H1 (cell line): Measurements from ENCODE around the gene SLC24A4. TPM values are rescaled to one million over a fixed set of nuclear protein-coding genes. Genes with fewer than 3 reads are reported as not detected.

ENCODE experiments used
- CTCF ChIA-PET: fragments of 300-600 bp; sonication (Branson Sonifier 250); formaldehyde crosslinking; loops from one replicate; lab custom pipeline; 2021; ENCODE audit not compliant: partially characterized antibody; lab: Charles Lee
- POLR2A ChIA-PET: fragments of 300-600 bp; sonication (Branson Sonifier 250); formaldehyde crosslinking; loops from one replicate; lab custom pipeline; 2021; ENCODE audit warnings: inconsistent platforms; ENCODE audit not compliant: partially characterized antibody; lab: Charles Lee
- DNase-seq, 2 experiments: peaks; one replicate each; pipeline versions ENCODE4 v3.0.0 to v3.0.0-alpha.2; 2010 to 2022; ENCODE audit warnings: low spot score in 2 of 2, low read depth in 1 of 2, mixed read lengths in 1 of 2
- FAIRE-seq: peaks from 2 replicates; lab custom pipeline; 2011; peaks lifted over from hg19 to GRCh38; lab: Jason Lieb, UNC
- H2AFZ ChIP-seq: 2 replicates; pipeline ENCODE4 v1.8.1; 2012; ENCODE audit warnings: low read length, inconsistent platforms
- H2AK5ac ChIP-seq: 2 replicates; pipeline ENCODE4 v1.6.1; 2013; ENCODE audit warnings: low read depth, low read length
- H2BK120ac ChIP-seq: replicated peaks from 2 replicates; pipeline ENCODE3; 2013; ENCODE audit warnings: low read depth, low read length, inconsistent platforms
- H2BK12ac ChIP-seq: 2 replicates; pipeline ENCODE4 v1.6.1; 2013; ENCODE audit warnings: low read depth, low read length
- H2BK15ac ChIP-seq: 2 replicates; pipeline ENCODE4 v1.6.1; 2013; ENCODE audit warnings: low read length
- H2BK20ac ChIP-seq: 2 replicates; pipeline ENCODE4 v1.6.1; 2013; ENCODE audit warnings: low read length
- H2BK5ac ChIP-seq: 2 replicates; pipeline ENCODE4 v1.6.1; 2013; ENCODE audit warnings: low read depth, low read length
- H3K14ac ChIP-seq: 2 replicates; pipeline ENCODE4 v1.6.1; 2013; ENCODE audit warnings: inconsistent platforms; ENCODE audit not compliant: insufficient read length
- H3K18ac ChIP-seq: 2 replicates; pipeline ENCODE4 v1.6.1; 2013; ENCODE audit warnings: low read length; ENCODE audit errors: extremely low read depth
- H3K23ac ChIP-seq: 2 replicates; pipeline ENCODE4 v1.6.1; 2013; ENCODE audit warnings: inconsistent platforms; ENCODE audit not compliant: insufficient read length
- H3K23me2 ChIP-seq: 2 replicates; pipeline ENCODE4 v1.6.1; 2013; ENCODE audit warnings: low read depth, low read length
- H3K27ac ChIP-seq: 2 replicates; pipeline ENCODE4 v1.6.1; 2011; ENCODE audit warnings: low read depth, low read length, inconsistent platforms
- H3K27me3 ChIP-seq, 4 experiments: replicated peaks in 1 of 4; 1 replicate in 1 of 4; 2 replicates in 3 of 4; pipeline versions ENCODE4 v1.6.1 to v1.8.1; 2011 to 2013; ENCODE audit warnings: low read length in 3 of 4, mild to moderate bottlenecking in 3 of 4, inconsistent platforms in 2 of 4, mixed read lengths in 2 of 4, moderate library complexity in 1 of 4; ENCODE audit not compliant: control insufficient read depth in 3 of 4, insufficient read depth in 3 of 4; ENCODE audit errors: extremely low read depth in 1 of 4
- H3K36me3 ChIP-seq, 4 experiments: 2 replicates each; pipeline versions ENCODE4 v1.6.1 to v1.8.1; 2011 to 2013; ENCODE audit warnings: mild to moderate bottlenecking in 4 of 4, low read length in 3 of 4, moderate library complexity in 2 of 4, control low read depth in 1 of 4, inconsistent platforms in 1 of 4; ENCODE audit not compliant: insufficient read depth in 4 of 4, control insufficient read depth in 2 of 4
- H3K4ac ChIP-seq: replicated peaks from 2 replicates; pipeline ENCODE3; 2013; ENCODE audit warnings: low read length, low read depth, mixed read lengths, inconsistent platforms; ENCODE audit not compliant: insufficient read length
- H3K4me1 ChIP-seq, 4 experiments: replicated peaks in 1 of 4; 1 replicate in 1 of 4; 2 replicates in 3 of 4; pipeline versions ENCODE4 v1.6.1 to v1.8.1; 2011 to 2013; ENCODE audit warnings: low read length in 3 of 4, inconsistent platforms in 2 of 4, mixed read lengths in 1 of 4; ENCODE audit not compliant: insufficient read depth in 4 of 4, control insufficient read depth in 3 of 4
- H3K4me2 ChIP-seq, 2 experiments: 2 replicates each; pipeline versions ENCODE4 v1.6.1 to v1.8.1; 2011 to 2013; ENCODE audit warnings: low read depth in 2 of 2, low read length in 2 of 2, control low read depth in 1 of 2, inconsistent platforms in 1 of 2, mild to moderate bottlenecking in 1 of 2; ENCODE audit not compliant: insufficient read depth in 1 of 2
- H3K4me3 ChIP-seq, 4 experiments: fragments of 200-600, 300-600 bp in 1 of 4; sonication (generic), shearing (Covaris generic), sonication (Bioruptor Twin) in 1 of 4; 2 replicates each; pipeline versions ENCODE4 v1.5.1 to v1.8.1; 2011 to 2016; ENCODE audit warnings: low read length in 4 of 4, low read depth in 3 of 4, control low read depth in 2 of 4, inconsistent platforms in 2 of 4, mild to moderate bottlenecking in 2 of 4, mixed read lengths in 1 of 4, moderate library complexity in 1 of 4; ENCODE audit not compliant: insufficient read depth in 2 of 4; ENCODE audit errors: extremely low read depth in 1 of 4
- H3K56ac ChIP-seq: replicated peaks from 2 replicates; pipeline ENCODE3; 2013; ENCODE audit warnings: low read depth, mild to moderate bottlenecking, mixed read lengths, low read length, inconsistent platforms; ENCODE audit not compliant: insufficient read length
- H3K79me1 ChIP-seq: 2 replicates; pipeline ENCODE4 v1.6.1; 2013; ENCODE audit warnings: low read depth, low read length, control low read depth
- H3K79me2 ChIP-seq, 2 experiments: 2 replicates each; pipeline versions ENCODE4 v1.6.1 to v1.8.1; 2012 to 2013; ENCODE audit warnings: low read length in 2 of 2, mild to moderate bottlenecking in 2 of 2, inconsistent platforms in 1 of 2; ENCODE audit not compliant: insufficient read depth in 2 of 2, control insufficient read depth in 1 of 2
- H3K9ac ChIP-seq, 4 experiments: replicated peaks in 1 of 4; 1 replicate in 1 of 4; 2 replicates in 3 of 4; pipeline versions ENCODE4 v1.6.1 to v1.8.1; 2011 to 2013; ENCODE audit warnings: low read depth in 3 of 4, low read length in 3 of 4, control low read depth in 2 of 4, mild to moderate bottlenecking in 2 of 4, moderate library complexity in 2 of 4, inconsistent platforms in 1 of 4; ENCODE audit errors: extremely low read depth in 1 of 4
- H3K9me3 ChIP-seq, 2 experiments: 2 replicates each; pipeline versions ENCODE4 v1.6.1 to v1.8.1; 2012 to 2013; ENCODE audit warnings: mild to moderate bottlenecking in 2 of 2, moderate library complexity in 2 of 2, control low read depth in 1 of 2, inconsistent platforms in 1 of 2, low read depth in 1 of 2, low read length in 1 of 2, mixed read lengths in 1 of 2; ENCODE audit not compliant: insufficient read depth in 2 of 2
- H4K20me1 ChIP-seq, 2 experiments: replicated peaks in 1 of 2; 2 replicates each; pipeline versions ENCODE3 to v1.8.1; 2011 to 2013; ENCODE audit warnings: inconsistent platforms in 2 of 2, low read length in 2 of 2, mild to moderate bottlenecking in 1 of 2; ENCODE audit not compliant: insufficient read depth in 2 of 2, control insufficient read depth in 1 of 2
- H4K5ac ChIP-seq: 2 replicates; pipeline ENCODE4 v1.6.1; 2013; ENCODE audit warnings: low read length, low read depth, mixed read lengths, inconsistent platforms; ENCODE audit not compliant: insufficient read length
- H4K8ac ChIP-seq: 2 replicates; pipeline ENCODE4 v1.8.0; 2013; ENCODE audit warnings: mild to moderate bottlenecking, moderate library complexity, low read length, inconsistent platforms; ENCODE audit not compliant: insufficient read depth; ENCODE audit errors: extremely low read depth
- H4K91ac ChIP-seq: replicated peaks from 2 replicates; pipeline ENCODE3; 2013; ENCODE audit warnings: low read length, mixed read lengths, inconsistent platforms; ENCODE audit not compliant: insufficient read length
- ASH2L ChIP-seq: fragments of 200-600, 300-600 bp; sonication (generic); IDR thresholded peaks from one replicate; pipeline ENCODE4 v1.7.1; 2017; ENCODE audit warnings: low read length
- ATF3 ChIP-seq: IDR thresholded peaks from 2 replicates; pipeline ENCODE4 v1.6.1; 2011; ENCODE audit warnings: low read depth, mild to moderate bottlenecking, low read length; ENCODE audit not compliant: insufficient read depth
- BRCA1 ChIP-seq: IDR thresholded peaks from 2 replicates; pipeline ENCODE4 v1.6.1; 2012; ENCODE audit warnings: low read depth, low read length, improper control_type of control experiment
- CBX5 ChIP-seq: fragments of 300-800, 300-1000 bp; sonication (generic); IDR thresholded peaks from 2 replicates; pipeline ENCODE4 v1.7.1; 2016; ENCODE audit warnings: antibody characterized with exemption, low read length, low read depth
- CEBPB ChIP-seq: IDR thresholded peaks from 2 replicates; pipeline ENCODE4 v1.6.1; 2012; ENCODE audit warnings: low read depth, low read length
- CTCF ChIP-seq, 3 experiments: IDR thresholded peaks; 1 replicate in 2 of 3; 2 replicates in 1 of 3; pipeline versions ENCODE4 v1.5.1 to v1.6.1; 2011; ENCODE audit warnings: low read length in 3 of 3, mild to moderate bottlenecking in 3 of 3, inconsistent platforms in 2 of 3, low read depth in 1 of 3, moderate library complexity in 1 of 3; ENCODE audit not compliant: insufficient read depth in 1 of 3; ENCODE audit errors: control extremely low read depth in 1 of 3
- GABPA ChIP-seq: IDR thresholded peaks from 2 replicates; pipeline ENCODE4 v1.6.1; 2011; ENCODE audit warnings: mild to moderate bottlenecking, low read length, moderate library complexity, borderline replicate concordance; ENCODE audit not compliant: insufficient read depth
- JUN ChIP-seq: IDR thresholded peaks from 2 replicates; pipeline ENCODE4 v1.6.1; 2011; ENCODE audit warnings: low read depth, mild to moderate bottlenecking, improper control_type of control experiment, low read length
- KDM5A ChIP-seq: fragments of 200-600 bp; IDR thresholded peaks from 2 replicates; pipeline ENCODE4 v1.7.1; 2012; ENCODE audit warnings: mild to moderate bottlenecking, low read length, inconsistent platforms, mixed read lengths
- SUZ12 ChIP-seq: fragments of 200-600 bp; sonication (generic); IDR thresholded peaks from 2 replicates; pipeline ENCODE4 v1.6.1; 2012; ENCODE audit warnings: mild to moderate bottlenecking, inconsistent platforms, low read length, moderate library complexity, mixed read lengths
- WGBS, 2 experiments: shearing (Covaris generic) in 1 of 2; methylation state at CpG; one replicate each; pipeline versions ENCODE4 v1.1.6 to v1.1.7; 2013 to 2015; ENCODE audit warnings: low lambda C conversion rate in 2 of 2, mixed read lengths in 2 of 2, inconsistent platforms in 1 of 2, low coverage in 1 of 2, missing lambda C conversion rate in 1 of 2; ENCODE audit not compliant: insufficient replicate concordance in 2 of 2, insufficient coverage in 1 of 2, insufficient read length in 1 of 2; ENCODE audit errors: extremely low coverage in 1 of 2, missing lambda C conversion rate in 1 of 2; 5-methylcytosine and 5-hydroxymethylcytosine counted together
- polyA plus RNA-seq, 7 experiments: library from polyadenylated mRNA; depleted of rRNA in 3 of 7; stranded (reverse) in 5 of 7; unstranded in 2 of 7; fragments of >200 nt in 5 of 7; fragments of 200-250 nt in 2 of 7; gene quantifications; 1 replicate in 5 of 7; 2 replicates in 1 of 7; 4 replicates in 1 of 7; pipeline versions ENCODE4 v1.2.1 to v1.2.3, GENCODE V29; 2011 to 2013; ENCODE audit warnings: missing spikeins in 2 of 7, mixed read lengths in 2 of 7
- total RNA-seq: library from RNA; stranded (reverse); fragmentation: NEBNext Ultra II Directional; extraction: Animal tissue kit (Norgen Biotek cat#: 25700); gene quantifications from 2 replicates; pipeline ENCODE4 v1.2.1, GENCODE V29; 2021

SLC24A4 gene
- total and polyA plus RNA-seq, 2 of the 8 experiments (the other 6 are each of a cell fraction or from before 2014, with no cell fraction given), result 0.27 to 0.89 TPM

GRCh38 chr14:92516344-92516965 lies 193.5 kb downstream of the SLC24A4 start:
- no peaks in the 10 kb centered on the region for H3K36me3 ChIP-seq
- no peak overlapping the region for H3K18ac ChIP-seq
- no peaks in the 10 kb centered on the region for H3K79me2 ChIP-seq
- H4K8ac ChIP-seq, result no peak overlapping the region
- FAIRE-seq (no peak), DNase-seq (no peak)
- no peaks in the 10 kb centered on the region for H3K9me3 ChIP-seq
- no peak overlapping the region for H3K27ac ChIP-seq
- no peak overlapping the region for H3K4me3 ChIP-seq
- no peak overlapping the region for H4K91ac ChIP-seq
- H3K27me3 ChIP-seq, result peaks cover 12 to 43% (median 28%) of the 10 kb centered on the region in 4 experiments
- no peak overlapping the region for H2BK5ac ChIP-seq
- no peak overlapping the region for H2AK5ac ChIP-seq
- no peak overlapping the region for H3K23ac ChIP-seq
- peaks cover 18% of the 10 kb centered on the region; the same call in 1 of the 2 replicates for H3K23me2 ChIP-seq
- H3K4ac ChIP-seq, result no peak overlapping the region
- no peak overlapping the region for H2BK15ac ChIP-seq
- H2BK120ac ChIP-seq, result no peak overlapping the region
- H2BK12ac ChIP-seq, result no peak overlapping the region
- no peak overlapping the region for H3K4me2 ChIP-seq
- H3K14ac ChIP-seq, result no peak overlapping the region
- no peak overlapping the region for H2AFZ ChIP-seq
- H3K56ac ChIP-seq, result no peak overlapping the region
- POLR2A ChIA-PET, result no interaction called here
- no peaks in the 10 kb centered on the region for H3K79me1 ChIP-seq
- H3K9ac ChIP-seq, result no peak overlapping the region
- no peaks in the 10 kb centered on the region for H4K20me1 ChIP-seq
- CTCF ChIA-PET, result interaction anchor here (0.8 to 2.0 kb wide), 2 partner anchors 97 to 174 kb away, joined by 3 to 4 read pairs; no protein-coding TSS in a partner anchor
- no peak overlapping the region for H4K5ac ChIP-seq
- 0 out of 7 replicates have a peak, but pooled peaks cover 0 to 5% (median under 1%) of the 10 kb centered on the region in 4 experiments for H3K4me1 ChIP-seq
- H2BK20ac ChIP-seq, result no peak overlapping the region
- 88% methylated on average over 4 of the region's 4 CpGs; no CpG with 5 or more reads in 1 of the 2 experiments for WGBS, 2 experiments
- TF ChIP-seq CTCF (IDR thresholded peaks at IDR 0.05; ENCODE audit: control extremely low read depth in 1 of 3, insufficient read depth in 1 of 3, low read depth in 1 of 3, low read length in 3 of 3) (no peak), JUN (no peak), CBX5 (no peak), ATF3 (no peak), GABPA (no peak), KDM5A (no peak), CEBPB (no peak), ASH2L (no peak), SUZ12 (no peak), BRCA1 (no peak)
